LNCaP clone FGC (cell line): ENCODE results near the gene CACNA1D.
"Not testable (repeated sequence)": the region's sequence is repeated elsewhere in the genome, so short reads cannot be mapped to it uniquely, and the experiment has no call there.

ENCODE experiments used
- DNase-seq: peaks from one replicate; pipeline ENCODE4 v3.0.0-alpha.2; 2011; ENCODE audit warnings: low read depth
- H3K4me3 ChIP-seq: 2 replicates; pipeline ENCODE4 v1.5.1; 2011; ENCODE audit warnings: mild to moderate bottlenecking, low read depth, low read length, control low read depth
- CTCF ChIP-seq: IDR thresholded peaks from 2 replicates; pipeline ENCODE4 v1.5.1; 2012; ENCODE audit warnings: mild to moderate bottlenecking; ENCODE audit not compliant: control insufficient read depth, insufficient read depth; ENCODE audit errors: extremely low read depth

Gene CACNA1D

GRCh38 chr3:53650928-53651661 is 156.7 kb downstream of the CACNA1D start:
- TF ChIP-seq CTCF: no peak
- no peak for DNase-seq
- H3K4me3 ChIP-seq: no peak overlapping the region

- no peak overlapping the region for H3K4me3 ChIP-seq
- DNase-seq: no peak
- TF ChIP-seq CTCF: no peak
Observed at GRCh38 chr3:53651927-53652326, 157.5 kb downstream of the CACNA1D start.

- no peak for DNase-seq
- TF ChIP-seq CTCF: no peak
- no peak overlapping the region for H3K4me3 ChIP-seq
Observed at GRCh38 chr3:53657651-53658050, 163.2 kb downstream of the CACNA1D start.

- DNase-seq: peak; percentile 25
- no peak for TF ChIP-seq CTCF
- H3K4me3 ChIP-seq: no peak overlapping the region
Observed at GRCh38 chr3:53658613-53659193, 164.3 kb downstream of the CACNA1D start.

GRCh38 chr3:53659996-53660395 is 165.6 kb downstream of the CACNA1D start:
- no peak for TF ChIP-seq CTCF
- DNase-seq: no peak
- H3K4me3 ChIP-seq: no peak overlapping the region

- DNase-seq: no peak
- TF ChIP-seq CTCF: no peak
- H3K4me3 ChIP-seq: no peak overlapping the region
Observed at GRCh38 chr3:53661480-53661879, 167.1 kb downstream of the CACNA1D start.

- DNase-seq: peak; percentile 18
- H3K4me3 ChIP-seq: not testable (repeated sequence)
Observed at GRCh38 chr3:53664812-53665211, 170.4 kb downstream of the CACNA1D start.
